Measurements from ENCODE around the gene MIPEP.

GRCh38 chr13:23743278-23744076 is 145.7 kb downstream of the MIPEP start:
- TF ChIP-seq EZH2 (IDR thresholded peaks at IDR 0.05; ENCODE audit: borderline replicate concordance, low read depth, low read length, poor library complexity, severe bottlenecking), result no peak
- TF ChIP-seq CTCF (conservative IDR thresholded peaks at IDR 0.05; ENCODE audit: low read depth, low read length), result no peak
